ENCODE data around the gene TXNL4A. TPM values are rescaled to one million over a fixed set of nuclear protein-coding genes. Genes with fewer than 3 reads are reported as not detected.

TXNL4A gene
- total and polyA plus RNA-seq, 4 donors = 29.9 to 101 (median 85.2) TPM

DNA sequence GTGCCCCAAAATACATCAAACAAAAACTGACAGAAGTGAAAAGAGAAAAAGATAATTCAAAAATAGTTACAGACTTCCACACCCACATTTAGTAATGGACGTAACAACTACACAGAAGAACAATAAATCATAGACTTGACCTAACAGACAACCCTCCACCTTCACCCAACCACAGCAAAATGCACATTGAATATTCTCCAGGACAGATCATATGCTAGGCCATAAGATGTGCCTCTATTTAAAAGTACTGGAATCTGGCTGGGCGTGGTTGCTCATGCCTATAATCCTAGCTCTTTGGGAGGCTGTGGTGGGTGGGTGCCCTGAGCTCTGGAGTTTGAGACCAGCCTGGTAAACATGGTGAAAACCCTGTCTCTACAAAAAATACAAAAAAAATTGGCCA, 56.9 kb downstream of the TXNL4A start:
- DNase-seq (no peak), ATAC-seq (ENCODE audit: insufficient read depth, low FRiP score) (no peak)
- Histone ChIP-seq H3K9me3 (ENCODE audit: control insufficient read depth in 4 of 4, insufficient read depth in 3 of 4, low read length in 3 of 4) (peaks cover 3 to 16% (median 12%) of the 10 kb centered on the region in 4 donors), H3K27ac (ENCODE audit: low read depth in 1 of 2, low read length in 1 of 2) (no peak overlapping the region), H3K9ac (ENCODE audit: insufficient read depth in 1 of 2, low read length in 2 of 2) (no peak overlapping the region), H3K36me3 (ENCODE audit: control insufficient read depth in 4 of 4, insufficient read depth in 4 of 4, low read length in 4 of 4) (peaks cover 0 to 33% (median 24%) of the 10 kb centered on the region in 4 donors), H3K4me1 (ENCODE audit: control insufficient read depth in 5 of 5, insufficient read depth in 5 of 5, low read length in 5 of 5) (peaks cover 0 to 2% (median 0%) of the 10 kb centered on the region in 5 donors), H3K27me3 (ENCODE audit: control insufficient read depth in 3 of 3, insufficient read depth in 3 of 3, low read length in 2 of 3) (no peaks in the 10 kb centered on the region), H3K4me3 (no peak overlapping the region)
- 98 to 99% methylated on average over 2 of the region's 2 CpGs for WGBS, 2 donors
- TF ChIP-seq, protein P1, sequence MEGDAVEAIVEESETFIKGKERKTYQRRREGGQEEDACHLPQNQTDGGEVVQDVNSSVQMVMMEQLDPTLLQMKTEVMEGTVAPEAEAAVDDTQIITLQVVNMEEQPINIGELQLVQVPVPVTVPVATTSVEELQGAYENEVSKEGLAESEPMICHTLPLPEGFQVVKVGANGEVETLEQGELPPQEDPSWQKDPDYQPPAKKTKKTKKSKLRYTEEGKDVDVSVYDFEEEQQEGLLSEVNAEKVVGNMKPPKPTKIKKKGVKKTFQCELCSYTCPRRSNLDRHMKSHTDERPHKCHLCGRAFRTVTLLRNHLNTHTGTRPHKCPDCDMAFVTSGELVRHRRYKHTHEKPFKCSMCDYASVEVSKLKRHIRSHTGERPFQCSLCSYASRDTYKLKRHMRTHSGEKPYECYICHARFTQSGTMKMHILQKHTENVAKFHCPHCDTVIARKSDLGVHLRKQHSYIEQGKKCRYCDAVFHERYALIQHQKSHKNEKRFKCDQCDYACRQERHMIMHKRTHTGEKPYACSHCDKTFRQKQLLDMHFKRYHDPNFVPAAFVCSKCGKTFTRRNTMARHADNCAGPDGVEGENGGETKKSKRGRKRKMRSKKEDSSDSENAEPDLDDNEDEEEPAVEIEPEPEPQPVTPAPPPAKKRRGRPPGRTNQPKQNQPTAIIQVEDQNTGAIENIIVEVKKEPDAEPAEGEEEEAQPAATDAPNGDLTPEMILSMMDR (IDR thresholded peaks at IDR 0.05; ENCODE audit: control extremely low read depth, extremely low read depth) = no peak

DNA sequence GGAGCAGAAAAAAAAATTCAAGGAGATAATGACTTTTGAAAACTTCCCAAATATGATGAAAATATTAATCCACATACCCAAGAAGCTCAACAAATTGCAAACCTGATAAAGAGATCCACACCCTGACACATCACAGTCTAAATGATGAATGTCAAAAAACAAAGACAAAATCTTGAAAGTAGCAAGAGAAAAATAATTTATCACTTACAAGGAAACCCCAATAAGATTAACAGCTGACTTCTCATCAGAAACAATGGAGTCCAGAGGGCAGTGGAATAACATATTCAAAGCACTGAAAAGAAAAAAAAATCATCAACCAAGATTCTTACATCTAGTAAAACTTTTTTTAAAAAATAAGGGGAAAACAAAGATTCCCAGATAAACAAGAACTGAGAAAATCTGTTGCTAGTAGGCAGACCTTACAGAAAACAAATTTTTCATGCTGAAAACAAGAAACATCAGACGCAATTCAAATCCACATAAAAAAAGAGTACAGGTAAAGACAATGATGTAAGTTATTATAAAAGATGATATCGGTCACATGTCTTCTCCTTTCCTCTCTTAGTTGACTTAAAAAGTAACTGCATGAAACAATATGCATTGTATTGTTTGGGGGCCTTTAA, 58.2 kb downstream of the TXNL4A start:
- TF ChIP-seq, protein P1 (IDR thresholded peaks at IDR 0.05; ENCODE audit: control extremely low read depth, extremely low read depth) = no peak
- ATAC-seq (ENCODE audit: insufficient read depth, low FRiP score) (no peak), DNase-seq (no peak)
- Histone ChIP-seq H3K9ac (ENCODE audit: insufficient read depth in 1 of 2, low read length in 2 of 2) (no peak overlapping the region), H3K4me3 (no peak overlapping the region), H3K9me3 (ENCODE audit: control insufficient read depth in 4 of 4, insufficient read depth in 3 of 4, low read length in 3 of 4) (peaks cover 3 to 14% (median 10%) of the 10 kb centered on the region in 4 donors), H3K36me3 (ENCODE audit: control insufficient read depth in 4 of 4, insufficient read depth in 4 of 4, low read length in 4 of 4) (peaks cover 0 to 23% (median 19%) of the 10 kb centered on the region in 4 donors), H3K27ac (ENCODE audit: low read depth in 1 of 2, low read length in 1 of 2) (no peak overlapping the region), H3K4me1 (ENCODE audit: control insufficient read depth in 5 of 5, insufficient read depth in 5 of 5, low read length in 5 of 5) (peaks cover 0 to 4% (median 0%) of the 10 kb centered on the region in 5 donors), H3K27me3 (ENCODE audit: control insufficient read depth in 3 of 3, insufficient read depth in 3 of 3, low read length in 2 of 3) (no peaks in the 10 kb centered on the region)
- 98 to 100% methylated on average over 2 of the region's 2 CpGs for WGBS, 2 donors

DNA sequence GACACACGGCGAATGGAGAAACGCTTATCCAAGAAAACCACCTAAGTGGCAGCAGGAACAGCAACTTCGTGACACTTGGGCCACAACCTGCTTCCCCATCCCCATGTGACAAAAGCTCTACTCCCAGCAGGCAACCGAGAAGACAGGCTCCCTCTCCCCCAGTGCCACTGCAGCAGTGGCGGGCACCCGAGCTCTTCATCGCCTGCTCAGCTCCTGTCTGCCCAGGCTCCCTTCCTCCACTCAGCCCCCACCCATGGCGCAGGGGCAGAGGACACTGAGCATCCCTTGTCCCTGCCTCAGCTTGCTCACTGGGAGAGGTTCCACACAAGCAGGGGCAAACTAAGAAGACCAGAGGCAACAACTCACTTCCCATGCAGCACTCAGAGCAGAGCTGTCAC, 59.8 kb downstream of the TXNL4A start:
- Histone ChIP-seq H3K27me3 (ENCODE audit: control insufficient read depth in 3 of 3, insufficient read depth in 3 of 3, low read length in 2 of 3) (no peaks in the 10 kb centered on the region), H3K27ac (ENCODE audit: low read depth in 1 of 2, low read length in 1 of 2) (no peak overlapping the region), H3K9me3 (ENCODE audit: control insufficient read depth in 4 of 4, insufficient read depth in 3 of 4, low read length in 3 of 4) (peaks cover 3 to 12% (median 7%) of the 10 kb centered on the region in 4 donors), H3K36me3 (ENCODE audit: control insufficient read depth in 4 of 4, insufficient read depth in 4 of 4, low read length in 4 of 4) (peaks cover 0 to 23% (median 14%) of the 10 kb centered on the region in 4 donors), H3K4me3 (no peak overlapping the region), H3K9ac (ENCODE audit: insufficient read depth in 1 of 2, low read length in 2 of 2) (no peak overlapping the region), H3K4me1 (ENCODE audit: control insufficient read depth in 5 of 5, insufficient read depth in 5 of 5, low read length in 5 of 5) (peaks cover 0 to 8% (median 0%) of the 10 kb centered on the region in 5 donors)
- DNase-seq = peak in 1 of 3 donors; percentile 9
- WGBS, 2 donors = 98 to 99% methylated on average over 9 of the region's 9 CpGs
- no peak for ATAC-seq (ENCODE audit: insufficient read depth, low FRiP score)
- TF ChIP-seq, protein P1 (IDR thresholded peaks at IDR 0.05; ENCODE audit: control extremely low read depth, extremely low read depth) = no peak
